ENCODE data around the gene AIPL1.

AIPL1 gene

DNA sequence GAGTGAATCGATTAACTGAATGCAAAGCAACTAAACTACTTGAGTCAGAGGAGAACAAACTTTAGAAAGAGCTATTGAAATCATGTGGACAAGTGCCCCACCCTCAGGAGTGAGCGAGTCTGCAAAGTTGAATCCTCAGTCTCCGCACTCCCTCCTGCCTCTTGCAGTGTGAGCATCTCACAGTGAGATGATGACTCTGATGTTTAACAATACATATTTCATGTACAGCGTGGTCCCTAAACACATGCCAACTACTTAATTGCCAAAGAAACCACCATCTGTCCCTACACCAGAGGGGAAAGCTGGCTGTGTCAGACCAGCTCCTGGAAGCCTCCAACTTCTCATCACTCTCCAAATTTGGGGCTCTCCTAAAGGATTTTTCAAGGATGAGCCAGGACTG lies 40.5 kb upstream of the AIPL1 start:
- H3K4me3 ChIP-seq (ENCODE audit: low read length): no peak overlapping the region
- no peaks in the 10 kb centered on the region for H3K4me1 ChIP-seq (ENCODE audit: control insufficient read depth, low read length)
- H3K79me2 ChIP-seq (ENCODE audit: control insufficient read depth, low read length): no peaks in the 10 kb centered on the region
- no peaks in the 10 kb centered on the region for H3F3A ChIP-seq (ENCODE audit: control insufficient read depth, insufficient read depth)
- no peaks in the 10 kb centered on the region for H3K9me2 ChIP-seq (replicated peaks; ENCODE audit: control insufficient read depth, low read length)
- no peaks in the 10 kb centered on the region for H3K9me3 ChIP-seq (ENCODE audit: control insufficient read depth, insufficient read depth, low read length)
- H3K4me2 ChIP-seq (ENCODE audit: low read length): no peak overlapping the region
- no peaks in the 10 kb centered on the region for H4K20me1 ChIP-seq (ENCODE audit: control insufficient read depth, insufficient read depth, low read depth, low read length)
- TF ChIP-seq EZH2phosphoT487 (IDR thresholded peaks at IDR 0.05; ENCODE audit: borderline replicate concordance, low read length) (no peak), CTCF (IDR thresholded peaks at IDR 0.05; ENCODE audit: low read depth, low read length, poor library complexity, severe bottlenecking) (no peak)
- no peak overlapping the region for H3K27ac ChIP-seq (ENCODE audit: low read depth, low read length)
- H3K27me3 ChIP-seq (ENCODE audit: control insufficient read depth, low read length): no peaks in the 10 kb centered on the region
- H3K36me3 ChIP-seq (ENCODE audit: control insufficient read depth, low read length): no peaks in the 10 kb centered on the region

DNA sequence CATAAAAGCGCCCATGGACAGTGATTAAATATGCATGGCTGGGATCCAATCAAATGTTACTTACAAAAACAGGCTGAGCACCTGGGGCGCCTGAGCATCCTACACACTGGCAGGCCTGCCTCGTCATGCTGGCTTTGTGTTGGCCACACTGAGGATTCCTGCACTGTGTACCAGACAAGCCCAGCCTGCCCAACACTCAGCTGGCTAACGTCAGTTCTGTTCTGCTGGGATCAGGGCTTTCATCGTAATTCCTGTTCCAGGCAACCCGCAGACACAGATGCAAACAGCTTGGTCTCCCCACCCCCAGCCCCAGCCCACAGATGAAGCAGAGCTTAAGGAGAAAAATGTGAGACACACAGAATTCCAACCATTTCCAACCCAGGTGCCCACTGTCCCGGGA lies 40.0 kb upstream of the AIPL1 start:
- Histone ChIP-seq H3K79me2 (ENCODE audit: control insufficient read depth, low read length) (no peaks in the 10 kb centered on the region), H3K27ac (ENCODE audit: low read depth, low read length) (no peak overlapping the region), H3K9me3 (ENCODE audit: control insufficient read depth, insufficient read depth, low read length) (no peaks in the 10 kb centered on the region), H3K36me3 (ENCODE audit: control insufficient read depth, low read length) (no peaks in the 10 kb centered on the region), H3K9me2 (replicated peaks; ENCODE audit: control insufficient read depth, low read length) (no peaks in the 10 kb centered on the region), H3K27me3 (ENCODE audit: control insufficient read depth, low read length) (no peaks in the 10 kb centered on the region), H4K20me1 (ENCODE audit: control insufficient read depth, insufficient read depth, low read depth, low read length) (no peaks in the 10 kb centered on the region), H3F3A (ENCODE audit: control insufficient read depth, insufficient read depth) (no peaks in the 10 kb centered on the region), H3K4me2 (ENCODE audit: low read length) (no peak overlapping the region), H3K4me3 (ENCODE audit: low read length) (no peak overlapping the region), H3K4me1 (ENCODE audit: control insufficient read depth, low read length) (no peaks in the 10 kb centered on the region)
- TF ChIP-seq EZH2phosphoT487 (IDR thresholded peaks at IDR 0.05; ENCODE audit: borderline replicate concordance, low read length): no peak
- no peak for TF ChIP-seq CTCF (IDR thresholded peaks at IDR 0.05; ENCODE audit: low read depth, low read length, poor library complexity, severe bottlenecking)

GRCh38 chr17:6474376-6474775 lies 39.5 kb upstream of the AIPL1 start:
- TF ChIP-seq CTCF (IDR thresholded peaks at IDR 0.05; ENCODE audit: low read depth, low read length, poor library complexity, severe bottlenecking) (no peak), EZH2phosphoT487 (IDR thresholded peaks at IDR 0.05; ENCODE audit: borderline replicate concordance, low read length) (no peak)
- Histone ChIP-seq H3K9me2 (replicated peaks; ENCODE audit: control insufficient read depth, low read length) (no peaks in the 10 kb centered on the region), H3F3A (ENCODE audit: control insufficient read depth, insufficient read depth) (no peaks in the 10 kb centered on the region), H3K27ac (ENCODE audit: low read depth, low read length) (no peak overlapping the region), H4K20me1 (ENCODE audit: control insufficient read depth, insufficient read depth, low read depth, low read length) (no peaks in the 10 kb centered on the region), H3K79me2 (ENCODE audit: control insufficient read depth, low read length) (no peaks in the 10 kb centered on the region), H3K4me2 (ENCODE audit: low read length) (no peak overlapping the region), H3K36me3 (ENCODE audit: control insufficient read depth, low read length) (no peaks in the 10 kb centered on the region), H3K4me3 (ENCODE audit: low read length) (no peak overlapping the region), H3K9me3 (ENCODE audit: control insufficient read depth, insufficient read depth, low read length) (no peaks in the 10 kb centered on the region), H3K27me3 (ENCODE audit: control insufficient read depth, low read length) (no peaks in the 10 kb centered on the region), H3K4me1 (ENCODE audit: control insufficient read depth, low read length) (no peaks in the 10 kb centered on the region)

All from DOHH2 (cell line).